Measurements from ENCODE around the gene ZNG1A.
"Not testable (repeated sequence)": the region's sequence is repeated elsewhere in the genome, so short reads cannot be mapped to it uniquely, and the experiment has no call there.

The ZNG1A gene

GRCh38 chr9:214648-215493 lies 36.0 kb upstream of the ZNG1A start, which contains the start of gene DOCK8:
TSS of gene DOCK8 (plus strand) at chr9:214865. CDS start at chr9:214977, 112 bp downstream.
- Mint-ChIP-seq H3K4me3 (peak within 1 kb of the TSS; percentile 73), H3K4me1 (no peaks in the 10 kb centered on the region), H3K9me3 (no peaks in the 10 kb centered on the region), H3K36me3 (ENCODE audit: insufficient read depth) (peaks cover 2% of the 10 kb centered on the region), H3K27ac (ENCODE audit: low read depth) (no peak within 1 kb of the TSS), H3K27me3 (peaks cover 16% of the 10 kb centered on the region)
- peak; percentile 18 to 40 for DNase-seq (ENCODE audit: low spot score in 2 of 2)
- peak; percentile 76 for ATAC-seq (replicated peaks; ENCODE audit: extremely low read depth, poor library complexity, severe bottlenecking)

- Mint-ChIP-seq H3K4me3 (peak overlapping the region; percentile 73), H3K9me3 (no peaks in the 10 kb centered on the region), H3K36me3 (ENCODE audit: insufficient read depth) (peaks cover 2% of the 10 kb centered on the region), H3K4me1 (no peaks in the 10 kb centered on the region), H3K27me3 (peaks cover 16% of the 10 kb centered on the region), H3K27ac (ENCODE audit: low read depth) (no peak overlapping the region)
- ATAC-seq (replicated peaks; ENCODE audit: extremely low read depth, poor library complexity, severe bottlenecking) (no peak), DNase-seq (ENCODE audit: low spot score in 2 of 2) (no peak)
These were observed 35.4 kb upstream of the ZNG1A start for GRCh38 chr9:214351-214647.

GRCh38 chr9:213901-214300 lies 35.0 kb upstream of the ZNG1A start:
- H3K9me3 Mint-ChIP-seq; H3K36me3 Mint-ChIP-seq (ENCODE audit: insufficient read depth); DNase-seq (ENCODE audit: low spot score in 2 of 2); ATAC-seq (replicated peaks; ENCODE audit: extremely low read depth, poor library complexity, severe bottlenecking); H3K27ac Mint-ChIP-seq (ENCODE audit: low read depth); H3K4me1 Mint-ChIP-seq: not testable (repeated sequence)
- Mint-ChIP-seq H3K4me3 (peak overlapping the region; percentile 73), H3K27me3 (peaks cover 16% of the 10 kb centered on the region)

GRCh38 chr9:212297-212696 lies 33.4 kb upstream of the ZNG1A start:
- H3K9me3 Mint-ChIP-seq, result no peaks in the 10 kb centered on the region
- DNase-seq (ENCODE audit: low spot score in 2 of 2), result no peak
- no peaks in the 10 kb centered on the region for H3K4me1 Mint-ChIP-seq
- no peak overlapping the region for H3K4me3 Mint-ChIP-seq
- H3K27me3 Mint-ChIP-seq, result peaks cover 12% of the 10 kb centered on the region
- H3K27ac Mint-ChIP-seq (ENCODE audit: low read depth), result no peak overlapping the region
- H3K36me3 Mint-ChIP-seq (ENCODE audit: insufficient read depth), result peaks cover 2% of the 10 kb centered on the region
- ATAC-seq (replicated peaks; ENCODE audit: extremely low read depth, poor library complexity, severe bottlenecking), result no peak

GRCh38 chr9:211557-211956 lies 32.7 kb upstream of the ZNG1A start:
- peaks cover 2% of the 10 kb centered on the region for H3K36me3 Mint-ChIP-seq (ENCODE audit: insufficient read depth)
- no peak for DNase-seq (ENCODE audit: low spot score in 2 of 2)
- ATAC-seq (replicated peaks; ENCODE audit: extremely low read depth, poor library complexity, severe bottlenecking), result no peak
- no peak overlapping the region for H3K4me3 Mint-ChIP-seq
- H3K4me1 Mint-ChIP-seq, result no peaks in the 10 kb centered on the region
- no peaks in the 10 kb centered on the region for H3K9me3 Mint-ChIP-seq
- H3K27ac Mint-ChIP-seq (ENCODE audit: low read depth), result no peak overlapping the region
- peaks cover 5% of the 10 kb centered on the region for H3K27me3 Mint-ChIP-seq

GRCh38 chr9:211036-211435 lies 32.2 kb upstream of the ZNG1A start:
- DNase-seq (ENCODE audit: low spot score in 2 of 2) (no peak), ATAC-seq (replicated peaks; ENCODE audit: extremely low read depth, poor library complexity, severe bottlenecking) (no peak)
- Mint-ChIP-seq H3K4me1 (no peaks in the 10 kb centered on the region), H3K9me3 (no peaks in the 10 kb centered on the region), H3K4me3 (no peak overlapping the region), H3K27me3 (no peaks in the 10 kb centered on the region), H3K36me3 (ENCODE audit: insufficient read depth) (no peaks in the 10 kb centered on the region), H3K27ac (ENCODE audit: low read depth) (no peak overlapping the region)

- DNase-seq (ENCODE audit: low spot score in 2 of 2) (no peak), ATAC-seq (replicated peaks; ENCODE audit: extremely low read depth, poor library complexity, severe bottlenecking) (no peak)
- Mint-ChIP-seq H3K4me3 (no peak overlapping the region), H3K4me1 (no peaks in the 10 kb centered on the region), H3K27ac (ENCODE audit: low read depth) (no peak overlapping the region), H3K27me3 (no peaks in the 10 kb centered on the region), H3K36me3 (ENCODE audit: insufficient read depth) (no peaks in the 10 kb centered on the region), H3K9me3 (no peaks in the 10 kb centered on the region)
These were observed 30.4 kb upstream of the ZNG1A start for GRCh38 chr9:209143-209758.

- no peaks in the 10 kb centered on the region for H3K9me3 Mint-ChIP-seq
- H3K27ac Mint-ChIP-seq (ENCODE audit: low read depth), result no peak overlapping the region
- no peak overlapping the region for H3K4me3 Mint-ChIP-seq
- H3K27me3 Mint-ChIP-seq, result no peaks in the 10 kb centered on the region
- ATAC-seq (replicated peaks; ENCODE audit: extremely low read depth, poor library complexity, severe bottlenecking) (no peak), DNase-seq (ENCODE audit: low spot score in 2 of 2) (no peak)
- H3K36me3 Mint-ChIP-seq (ENCODE audit: insufficient read depth), result peaks cover 1% of the 10 kb centered on the region
- H3K4me1 Mint-ChIP-seq, result no peaks in the 10 kb centered on the region
These were observed 27.6 kb upstream of the ZNG1A start for GRCh38 chr9:206481-206880.

- H3K4me1 Mint-ChIP-seq; H3K36me3 Mint-ChIP-seq (ENCODE audit: insufficient read depth); H3K4me3 Mint-ChIP-seq; ATAC-seq (replicated peaks; ENCODE audit: extremely low read depth, poor library complexity, severe bottlenecking); H3K27ac Mint-ChIP-seq (ENCODE audit: low read depth); DNase-seq (ENCODE audit: low spot score in 2 of 2); H3K9me3 Mint-ChIP-seq; H3K27me3 Mint-ChIP-seq: not testable (repeated sequence)
These were observed 20.7 kb upstream of the ZNG1A start for GRCh38 chr9:199601-200000.

- not testable (repeated sequence) for DNase-seq (ENCODE audit: low spot score in 2 of 2); H3K27me3 Mint-ChIP-seq; ATAC-seq (replicated peaks; ENCODE audit: extremely low read depth, poor library complexity, severe bottlenecking); H3K9me3 Mint-ChIP-seq; H3K36me3 Mint-ChIP-seq (ENCODE audit: insufficient read depth); H3K4me1 Mint-ChIP-seq
- Mint-ChIP-seq H3K27ac (ENCODE audit: low read depth) (peak overlapping the region; percentile 75), H3K4me3 (peak overlapping the region; percentile 69)
These were observed 573 bp downstream of the ZNG1A start for GRCh38 chr9:178140-178825.

GRCh38 chr9:169757-170156 lies 9.1 kb downstream of the ZNG1A start:
- not testable (repeated sequence) for DNase-seq (ENCODE audit: low spot score in 2 of 2); H3K4me3 Mint-ChIP-seq; H3K27ac Mint-ChIP-seq (ENCODE audit: low read depth); H3K4me1 Mint-ChIP-seq; H3K9me3 Mint-ChIP-seq; ATAC-seq (replicated peaks; ENCODE audit: extremely low read depth, poor library complexity, severe bottlenecking); H3K27me3 Mint-ChIP-seq; H3K36me3 Mint-ChIP-seq (ENCODE audit: insufficient read depth)

GRCh38 chr9:159871-160270 lies 19.0 kb downstream of the ZNG1A start:
- H3K9me3 Mint-ChIP-seq; H3K27ac Mint-ChIP-seq (ENCODE audit: low read depth); H3K4me1 Mint-ChIP-seq; H3K36me3 Mint-ChIP-seq (ENCODE audit: insufficient read depth); DNase-seq (ENCODE audit: low spot score in 2 of 2); ATAC-seq (replicated peaks; ENCODE audit: extremely low read depth, poor library complexity, severe bottlenecking); H3K4me3 Mint-ChIP-seq; H3K27me3 Mint-ChIP-seq: not testable (repeated sequence)

- not testable (repeated sequence) for H3K4me3 Mint-ChIP-seq
These were observed 27.7 kb downstream of the ZNG1A start for GRCh38 chr9:151173-151572.

More at GRCh38 chr9:151173-151572, 27.7 kb downstream of the ZNG1A start:
- not testable (repeated sequence) for H3K9me3 Mint-ChIP-seq; H3K36me3 Mint-ChIP-seq (ENCODE audit: insufficient read depth); DNase-seq (ENCODE audit: low spot score in 2 of 2); H3K27me3 Mint-ChIP-seq; H3K27ac Mint-ChIP-seq (ENCODE audit: low read depth); H3K4me1 Mint-ChIP-seq; ATAC-seq (replicated peaks; ENCODE audit: extremely low read depth, poor library complexity, severe bottlenecking)
